Heart left ventricle (tissue), 16 donors: ENCODE data around the gene DPEP3. TPM values are rescaled to one million over a fixed set of nuclear protein-coding genes. Genes with fewer than 3 reads are reported as not detected.

ENCODE experiments used
- ATAC-seq, 4 donors: fragments of 200-7000 bp; cut with Tn5 transposase; one replicate each; pipeline ENCODE4 v1.9.1; 2020 to 2022; ENCODE audit warnings: moderate library complexity in 4 of 4, mild to moderate bottlenecking in 3 of 4, moderate number of reproducible peaks in 1 of 4
- DNase-seq, 5 donors: peaks; one replicate each; pipeline ENCODE4 v3.0.0-alpha.2; 2020
- H3K27ac ChIP-seq, 12 donors: fragments of 200-600 bp; sonication (generic) in 4 of 12; one replicate each; pipeline versions ENCODE4 v1.5.0 to v1.8.0; 2016 to 2022; ENCODE audit warnings: mild to moderate bottlenecking in 2 of 12
- H3K27me3 ChIP-seq, 9 donors: fragments of 200-600 bp; sonication (generic) in 2 of 9; one replicate each; pipeline versions ENCODE4 v1.5.1 to v1.8.0; 2016 to 2022; ENCODE audit warnings: mild to moderate bottlenecking in 3 of 9
- H3K36me3 ChIP-seq, 9 donors: fragments of 200-600 bp; sonication (generic) in 2 of 9; one replicate each; pipeline versions ENCODE4 v1.5.0 to v1.8.0; 2018 to 2022; ENCODE audit warnings: mild to moderate bottlenecking in 2 of 9
- H3K4me1 ChIP-seq, 12 donors: fragments of 200-600 bp; sonication (generic) in 4 of 12; one replicate each; pipeline versions ENCODE4 v1.5.0 to v1.8.0; 2016 to 2022; ENCODE audit warnings: mild to moderate bottlenecking in 3 of 12
- H3K4me3 ChIP-seq, 12 donors: fragments of 200-600 bp; sonication (generic) in 4 of 12; one replicate each; pipeline versions ENCODE4 v1.5.0 to v1.8.0; 2017 to 2022; ENCODE audit warnings: mild to moderate bottlenecking in 9 of 12, moderate library complexity in 4 of 12
- H3K9me3 ChIP-seq, 12 donors: fragments of 200-600 bp; sonication (generic) in 4 of 12; one replicate each; pipeline versions ENCODE4 v1.5.0 to v1.8.0; 2016 to 2022; ENCODE audit warnings: mild to moderate bottlenecking in 1 of 12
- POLR2A ChIP-seq, 2 donors: fragments of 450-650 bp; IDR thresholded peaks; one replicate each; pipeline ENCODE4 v1.6.1; 2017; ENCODE audit warnings: antibody characterized with exemption in 2 of 2, mild to moderate bottlenecking in 2 of 2, moderate library complexity in 2 of 2
- WGBS, 4 donors: extraction: QIAGEN DNeasy Blood & Tissue Kit in 2 of 4; methylation state at CpG; one replicate each; pipeline versions ENCODE4 v1.1.5 to v1.1.7; 2013 to 2018; 5-methylcytosine and 5-hydroxymethylcytosine counted together
- intact Hi-C, 10 donors: fragments of 100-400 bp; cut with DNase I; formaldehyde crosslinking; loops; one replicate each; pipeline versions ENCODE4 v1.11.1 to v1.14.2; 2022
- polyA plus RNA-seq, 2 donors: library from polyadenylated mRNA; stranded (reverse); fragments of 200-250 nt; gene quantifications; one replicate each; pipeline ENCODE4 v1.2.3, GENCODE V29; 2013
- total RNA-seq, 9 donors: library from RNA; depleted of rRNA in 2 of 9; stranded (reverse); fragments of >200 nt in 2 of 9; fragmentation: NEBNext Ultra II Directional in 3 of 9; extraction: Animal tissue kit (Norgen Biotek cat#: 25700) in 3 of 9; gene quantifications; one replicate each; pipeline versions ENCODE4 v1.1.0 to v1.2.4, GENCODE V29; 2016 to 2023
- TF ChIP-seq, protein P1 (sequence below), 12 donors: fragments of 200-600 bp; sonication (generic) in 4 of 12; IDR thresholded peaks; one replicate each; pipeline versions ENCODE4 v1.5.0 to v1.8.0; 2018 to 2022; ENCODE audit warnings: antibody characterized with exemption in 12 of 12, mild to moderate bottlenecking in 5 of 12
- donor health status: ischemic (EF 13 %, LVEDD 7.1; RV severe dilation, severe dysfunction).
- donor health status: healthy with polysubstance abuse.
- donor health status: DM: no; HTN: yes; CAD: no.
- donor health status: DM: no; HTN: no; CAD: no.
- donor health status: ischemic (EF 25% LVEDD 6.9; RV normal size, moderate dysfunction).
- donor health status: ischemic (EF 25% LVEDD 5.7; RV mildly dilated, moderate dysfunction).
- donor health status: healthy.
- donor health status: DM: yes; HTN: yes; CAD: no.
- donor health status: ischemic (EF 35%, LVEDD 5.7; RV mildly dilated, moderate dysfunction).
- donor health status: nonischemic (EF 11% LVEDD 7.7; RV severe dilation, severe dysfunction).
- donor health status: DM: yes; HTN: yes; CAD: no.
- donor health status: PGD.
- donor health status: ischemic (EF 29% LVEDD 5.4; RV normal size, mild dysfunction).
- donor health status: nonischemic (EF 23%, LVEDD 6.1; RV moderate dilation, normal function).

The DPEP3 gene
- total and polyA plus RNA-seq, 11 donors, result 0.13 to 0.16 TPM; not detected in 9

- WGBS, 4 donors, result 84 to 89% (median 88%) methylated on average over 12 to 15 of the region's 15 CpGs
- no peaks in the 10 kb centered on the region for H3K27me3 ChIP-seq
- ATAC-seq, result no peak
- no peak for TF ChIP-seq POLR2A (IDR thresholded peaks at IDR 0.05)
- TF ChIP-seq, protein P1, sequence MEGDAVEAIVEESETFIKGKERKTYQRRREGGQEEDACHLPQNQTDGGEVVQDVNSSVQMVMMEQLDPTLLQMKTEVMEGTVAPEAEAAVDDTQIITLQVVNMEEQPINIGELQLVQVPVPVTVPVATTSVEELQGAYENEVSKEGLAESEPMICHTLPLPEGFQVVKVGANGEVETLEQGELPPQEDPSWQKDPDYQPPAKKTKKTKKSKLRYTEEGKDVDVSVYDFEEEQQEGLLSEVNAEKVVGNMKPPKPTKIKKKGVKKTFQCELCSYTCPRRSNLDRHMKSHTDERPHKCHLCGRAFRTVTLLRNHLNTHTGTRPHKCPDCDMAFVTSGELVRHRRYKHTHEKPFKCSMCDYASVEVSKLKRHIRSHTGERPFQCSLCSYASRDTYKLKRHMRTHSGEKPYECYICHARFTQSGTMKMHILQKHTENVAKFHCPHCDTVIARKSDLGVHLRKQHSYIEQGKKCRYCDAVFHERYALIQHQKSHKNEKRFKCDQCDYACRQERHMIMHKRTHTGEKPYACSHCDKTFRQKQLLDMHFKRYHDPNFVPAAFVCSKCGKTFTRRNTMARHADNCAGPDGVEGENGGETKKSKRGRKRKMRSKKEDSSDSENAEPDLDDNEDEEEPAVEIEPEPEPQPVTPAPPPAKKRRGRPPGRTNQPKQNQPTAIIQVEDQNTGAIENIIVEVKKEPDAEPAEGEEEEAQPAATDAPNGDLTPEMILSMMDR (IDR thresholded peaks at IDR 0.05), result no peak
- peaks cover 0 to 70% (median 39%) of the 10 kb centered on the region in 9 donors for H3K36me3 ChIP-seq
- DNase-seq, result no peak
- H3K9me3 ChIP-seq, result no peaks in the 10 kb centered on the region
- H3K4me1 ChIP-seq, result peaks cover 0 to 28% (median 16%) of the 10 kb centered on the region in 12 donors
- H3K4me3 ChIP-seq, result no peak within 1 kb of the TSS
- intact Hi-C loops, result loop anchor here in 4 of 10 donors (5.0 to 10.0 kb wide), 3 partner anchors 103 to 407 kb away; partner anchors contain the start of gene RIPOR1 (in 2 of the 4)
- no peak within 1 kb of the TSS for H3K27ac ChIP-seq
These were observed 48.4 kb downstream of the DPEP3 start, which contains the start of gene CTRL for GRCh38 chr16:67931712-67932461. Gene CTRL, minus strand, starts transcription at chr16:67931862. Its CDS starts 10 bp downstream, at chr16:67931852.

- Histone ChIP-seq H3K9me3 (no peaks in the 10 kb centered on the region), H3K4me1 (peaks cover 0 to 38% (median 23%) of the 10 kb centered on the region in 12 donors), H3K4me3 (no peak overlapping the region), H3K27ac (no peak overlapping the region), H3K27me3 (no peaks in the 10 kb centered on the region), H3K36me3 (peaks cover 0 to 70% (median 39%) of the 10 kb centered on the region in 9 donors)
- intact Hi-C loops, result loop anchor here in 4 of 10 donors (5.0 to 10.0 kb wide), 3 partner anchors 104 to 406 kb away; partner anchors contain the start of gene RIPOR1 (in 2 of the 4)
- DNase-seq, result no peak
- 95 to 98% (median 96%) methylated on average over 15 to 17 of the region's 17 CpGs for WGBS, 4 donors
- no peak for TF ChIP-seq POLR2A (IDR thresholded peaks at IDR 0.05)
- TF ChIP-seq, protein P1 (IDR thresholded peaks at IDR 0.05), result no peak
- ATAC-seq, result no peak
These were observed 49.6 kb downstream of the DPEP3 start for GRCh38 chr16:67930678-67931211.

GRCh38 chr16:67930191-67930590 is 50.1 kb downstream of the DPEP3 start:
- no peak overlapping the region for H3K27ac ChIP-seq
- no peaks in the 10 kb centered on the region for H3K9me3 ChIP-seq
- ATAC-seq, result no peak
- DNase-seq, result no peak
- 93 to 98% (median 95%) methylated on average over 7 to 14 of the region's 14 CpGs for WGBS, 4 donors
- no peaks in the 10 kb centered on the region for H3K27me3 ChIP-seq
- peaks cover 0 to 68% (median 39%) of the 10 kb centered on the region in 9 donors for H3K36me3 ChIP-seq
- no peak for TF ChIP-seq POLR2A (IDR thresholded peaks at IDR 0.05)
- TF ChIP-seq, protein P1 (IDR thresholded peaks at IDR 0.05), result no peak
- intact Hi-C loops, result loop anchor here in 4 of 10 donors (5.0 to 10.0 kb wide), 3 partner anchors 105 to 405 kb away; partner anchors contain the start of gene RIPOR1 (in 2 of the 4)
- peaks cover 0 to 40% (median 25%) of the 10 kb centered on the region in 12 donors for H3K4me1 ChIP-seq
- H3K4me3 ChIP-seq, result no peak overlapping the region
